ENCODE measurements around the gene DDX17. TPM values are rescaled to one million over a fixed set of nuclear protein-coding genes. Genes with fewer than 3 reads are reported as not detected.

Gene DDX17
- total and polyA plus RNA-seq, 2 of the 8 experiments (the other 6 are each of a cell fraction or from before 2014, with no cell fraction given) = 437 to 441 TPM

GRCh38 chr22:38490915-38491314, 15.2 kb downstream of the DDX17 start:
- Histone ChIP-seq H3K79me1 (ENCODE audit: low read depth, low read length) (no peaks in the 10 kb centered on the region; the same call in 1 of the 2 replicates), H2BK12ac (ENCODE audit: low read depth, low read length) (no peak overlapping the region), H3K27ac (ENCODE audit: low read depth, low read length) (no peak overlapping the region), H3K14ac (ENCODE audit: insufficient read length) (no peak overlapping the region), H3K27me3 (replicated peaks in 1 of 4; ENCODE audit: control insufficient read depth in 3 of 4, extremely low read depth in 1 of 4, insufficient read depth in 3 of 4, low read length in 3 of 4) (no peaks in the 10 kb centered on the region), H3K23me2 (ENCODE audit: low read depth, low read length) (no peaks in the 10 kb centered on the region), H3K18ac (ENCODE audit: extremely low read depth, low read length) (no peak overlapping the region), H3K79me2 (ENCODE audit: control insufficient read depth in 1 of 2, insufficient read depth in 2 of 2, low read length in 2 of 2) (peaks cover 0 to 11% of the 10 kb centered on the region in 2 experiments; a peak in 2 of 4 replicates), H4K91ac (replicated peaks; ENCODE audit: insufficient read length, low read length) (no peak overlapping the region), H2AFZ (ENCODE audit: low read length) (no peak overlapping the region), H3K56ac (replicated peaks; ENCODE audit: insufficient read length, low read depth, low read length) (no peak overlapping the region), H4K20me1 (replicated peaks in 1 of 2; ENCODE audit: control insufficient read depth in 1 of 2, insufficient read depth in 2 of 2, low read length in 2 of 2) (peaks cover 9 to 11% of the 10 kb centered on the region in 2 experiments), H2AK5ac (ENCODE audit: low read depth, low read length) (no peak overlapping the region), H3K23ac (ENCODE audit: insufficient read length) (no peak overlapping the region), H2BK15ac (ENCODE audit: low read length) (no peak overlapping the region), H3K4me1 (replicated peaks in 1 of 4; ENCODE audit: control insufficient read depth in 3 of 4, insufficient read depth in 4 of 4, low read length in 3 of 4) (peaks cover 0 to 4% (median 4%) of the 10 kb centered on the region in 4 experiments; a peak in 3 of 7 replicates), H3K4ac (replicated peaks; ENCODE audit: insufficient read length, low read depth, low read length) (no peak overlapping the region), H3K9me3 (ENCODE audit: insufficient read depth in 2 of 2, low read depth in 1 of 2, low read length in 1 of 2) (no peaks in the 10 kb centered on the region), H3K4me2 (ENCODE audit: insufficient read depth in 1 of 2, low read depth in 2 of 2, low read length in 2 of 2) (no peak overlapping the region), H2BK20ac (ENCODE audit: low read length) (no peak overlapping the region), H4K5ac (ENCODE audit: insufficient read length, low read depth, low read length) (no peak overlapping the region), H4K8ac (ENCODE audit: extremely low read depth, insufficient read depth, low read length) (no peak overlapping the region), H3K4me3 (ENCODE audit: extremely low read depth in 1 of 4, insufficient read depth in 2 of 4, low read depth in 3 of 4, low read length in 4 of 4) (no peak overlapping the region), H3K9ac (replicated peaks in 1 of 4; ENCODE audit: extremely low read depth in 1 of 4, low read depth in 3 of 4, low read length in 3 of 4) (no peak overlapping the region), H2BK5ac (ENCODE audit: low read depth, low read length) (no peak overlapping the region), H2BK120ac (replicated peaks; ENCODE audit: low read depth, low read length) (no peak overlapping the region), H3K36me3 (ENCODE audit: control insufficient read depth in 2 of 4, insufficient read depth in 4 of 4, low read length in 3 of 4) (peaks cover 65 to 100% (median 92%) of the 10 kb centered on the region in 4 experiments)
- WGBS, 2 experiments (ENCODE audit: extremely low coverage in 1 of 2, insufficient coverage in 1 of 2, insufficient read length in 1 of 2, insufficient replicate concordance in 2 of 2, low coverage in 1 of 2, low lambda C conversion rate in 2 of 2, missing lambda C conversion rate in 1 of 2) = 100% methylated on average over 1 of the region's 1 CpG; no CpG with 5 or more reads in 1 of the 2 experiments
- no peak for DNase-seq (ENCODE audit: low read depth in 1 of 2, low spot score in 2 of 2)
- ChIA-PET POLR2A (ENCODE audit: partially characterized antibody) (interaction anchor here (0.8 to 40.8 kb wide), 17 partner anchors 1 to 409 kb away, joined by 3 to 1102 read pairs (median 5); partner anchors contain the start of genes DMC1 and KDELR3), CTCF (ENCODE audit: partially characterized antibody) (interaction anchor here (1.4 to 1.6 kb wide), 3 partner anchors 9 to 196 kb away, joined by 3 to 4 read pairs (median 3); no protein-coding TSS in a partner anchor)
- TF ChIP-seq HDAC6 (IDR thresholded peaks at IDR 0.05; ENCODE audit: low read depth, low read length) (no peak), POLR2A (IDR thresholded peaks at IDR 0.05; ENCODE audit: control extremely low read depth in 1 of 2, low read depth in 2 of 2, low read length in 2 of 2) (peak; percentile 16 to 27; a peak in 2 of 3 replicates)
- FAIRE-seq = no peak
